ENCODE results near the gene PRKG1. TPM values are rescaled to one million over a fixed set of nuclear protein-coding genes. Genes with fewer than 3 reads are reported as not detected.
"Not testable (repeated sequence)": the region's sequence is repeated elsewhere in the genome, so short reads cannot be mapped to it uniquely, and the experiment has no call there.

The PRKG1 gene
- polyA plus RNA-seq, 3 donors = not detected

DNA sequence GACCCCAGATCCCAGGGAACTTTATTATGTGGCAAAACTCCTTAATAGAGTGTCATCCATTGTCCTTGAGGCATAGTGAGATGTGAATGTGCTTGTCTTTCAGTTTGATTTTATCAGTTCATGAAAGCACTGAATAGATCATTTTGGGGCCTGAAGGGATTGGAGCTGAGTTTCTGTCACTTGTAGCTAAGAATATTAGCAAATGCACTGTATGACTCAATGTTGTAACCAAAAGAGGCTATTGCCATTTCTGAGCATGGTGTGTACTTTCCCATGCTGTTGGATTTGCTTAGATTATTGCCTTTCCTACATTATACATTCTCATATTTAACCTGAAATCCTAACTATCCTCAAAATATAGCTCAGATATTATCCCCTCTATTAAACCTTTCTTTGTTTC is 130.4 kb downstream of the PRKG1 start:
- H3K9ac ChIP-seq (ENCODE audit: insufficient read depth, low read length, poor library complexity, severe bottlenecking) = no peak overlapping the region
- no peaks in the 10 kb centered on the region for H3K27me3 ChIP-seq (ENCODE audit: control insufficient read depth in 2 of 2, insufficient read depth in 2 of 2, low read length in 2 of 2)
- DNase-seq = no peak
- H3K4me1 Mint-ChIP-seq = no peaks in the 10 kb centered on the region
- no peak overlapping the region for H3K4me3 Mint-ChIP-seq
- no peak overlapping the region for H2AFZ ChIP-seq (ENCODE audit: insufficient read depth, low read depth, low read length, poor library complexity, severe bottlenecking)
- no peaks in the 10 kb centered on the region for H3K4me1 ChIP-seq (ENCODE audit: control insufficient read depth in 1 of 2, insufficient read depth in 2 of 2, low read length in 2 of 2)
- no peak overlapping the region for H3K4me3 ChIP-seq (replicated peaks in 1 of 3; ENCODE audit: low read depth in 2 of 3, low read length in 3 of 3)
- H3K27ac ChIP-seq (ENCODE audit: low read depth in 1 of 2, low read length in 2 of 2) = no peak overlapping the region
- H3K4me2 ChIP-seq (replicated peaks; ENCODE audit: extremely low read depth, low read length, poor library complexity, severe bottlenecking) = no peak overlapping the region
- H4K20me1 ChIP-seq (ENCODE audit: insufficient read depth, low read length) = no peaks in the 10 kb centered on the region
- H3K9me3 Mint-ChIP-seq = peaks cover 0 to 7% (median under 1%) of the 10 kb centered on the region in 7 donors
- no peaks in the 10 kb centered on the region for H3K9me3 ChIP-seq (replicated peaks in 1 of 2; ENCODE audit: control insufficient read depth in 1 of 2, insufficient read depth in 1 of 2, low read length in 2 of 2)
- no peaks in the 10 kb centered on the region for H3K36me3 Mint-ChIP-seq
- no peak overlapping the region for H3K27ac Mint-ChIP-seq
- H3K27me3 Mint-ChIP-seq (ENCODE audit: low read depth in 3 of 3) = peaks cover 0 to 1% (median 0%) of the 10 kb centered on the region in 3 donors
- H3K79me2 ChIP-seq (ENCODE audit: insufficient read depth, low read length) = no peaks in the 10 kb centered on the region
- intact Hi-C loops (cut with micrococcal nuclease) = no loop called here
- H3K36me3 ChIP-seq (replicated peaks in 1 of 2; ENCODE audit: control insufficient read depth in 1 of 2, insufficient read depth in 2 of 2, low read length in 2 of 2) = no peaks in the 10 kb centered on the region
- TF ChIP-seq, protein P1, sequence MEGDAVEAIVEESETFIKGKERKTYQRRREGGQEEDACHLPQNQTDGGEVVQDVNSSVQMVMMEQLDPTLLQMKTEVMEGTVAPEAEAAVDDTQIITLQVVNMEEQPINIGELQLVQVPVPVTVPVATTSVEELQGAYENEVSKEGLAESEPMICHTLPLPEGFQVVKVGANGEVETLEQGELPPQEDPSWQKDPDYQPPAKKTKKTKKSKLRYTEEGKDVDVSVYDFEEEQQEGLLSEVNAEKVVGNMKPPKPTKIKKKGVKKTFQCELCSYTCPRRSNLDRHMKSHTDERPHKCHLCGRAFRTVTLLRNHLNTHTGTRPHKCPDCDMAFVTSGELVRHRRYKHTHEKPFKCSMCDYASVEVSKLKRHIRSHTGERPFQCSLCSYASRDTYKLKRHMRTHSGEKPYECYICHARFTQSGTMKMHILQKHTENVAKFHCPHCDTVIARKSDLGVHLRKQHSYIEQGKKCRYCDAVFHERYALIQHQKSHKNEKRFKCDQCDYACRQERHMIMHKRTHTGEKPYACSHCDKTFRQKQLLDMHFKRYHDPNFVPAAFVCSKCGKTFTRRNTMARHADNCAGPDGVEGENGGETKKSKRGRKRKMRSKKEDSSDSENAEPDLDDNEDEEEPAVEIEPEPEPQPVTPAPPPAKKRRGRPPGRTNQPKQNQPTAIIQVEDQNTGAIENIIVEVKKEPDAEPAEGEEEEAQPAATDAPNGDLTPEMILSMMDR (IDR thresholded peaks at IDR 0.05) = no peak

DNA sequence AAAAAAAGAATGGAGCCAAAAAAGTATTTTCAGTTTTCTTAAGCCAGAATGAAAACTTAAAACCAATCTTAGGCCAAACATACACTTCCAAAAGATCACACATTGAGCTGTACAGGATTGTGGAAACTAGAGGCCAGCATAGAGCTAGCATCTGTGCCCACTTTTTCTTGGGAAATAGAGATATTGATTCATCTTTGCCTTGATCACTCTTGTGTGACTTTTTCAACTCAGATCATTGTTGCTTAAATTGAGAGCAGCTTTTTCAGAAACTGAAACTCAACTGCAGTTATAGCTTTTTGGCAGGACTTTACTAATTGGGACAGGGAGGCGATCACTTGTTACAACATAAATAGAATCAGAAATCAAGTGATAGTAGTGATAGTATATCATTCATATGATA is 132.2 kb downstream of the PRKG1 start:
- DNase-seq = no peak
- no peak overlapping the region for H3K27ac Mint-ChIP-seq
- Histone ChIP-seq H2AFZ (ENCODE audit: insufficient read depth, low read depth, low read length, poor library complexity, severe bottlenecking) (no peak overlapping the region), H3K9me3 (replicated peaks in 1 of 2; ENCODE audit: control insufficient read depth in 1 of 2, insufficient read depth in 1 of 2, low read length in 2 of 2) (no peaks in the 10 kb centered on the region), H3K27me3 (ENCODE audit: control insufficient read depth in 2 of 2, insufficient read depth in 2 of 2, low read length in 2 of 2) (no peaks in the 10 kb centered on the region), H3K79me2 (ENCODE audit: insufficient read depth, low read length) (no peaks in the 10 kb centered on the region), H4K20me1 (ENCODE audit: insufficient read depth, low read length) (no peaks in the 10 kb centered on the region), H3K9ac (ENCODE audit: insufficient read depth, low read length, poor library complexity, severe bottlenecking) (no peak overlapping the region), H3K4me1 (ENCODE audit: control insufficient read depth in 1 of 2, insufficient read depth in 2 of 2, low read length in 2 of 2) (no peaks in the 10 kb centered on the region), H3K36me3 (replicated peaks in 1 of 2; ENCODE audit: control insufficient read depth in 1 of 2, insufficient read depth in 2 of 2, low read length in 2 of 2) (no peaks in the 10 kb centered on the region), H3K4me3 (replicated peaks in 1 of 3; ENCODE audit: low read depth in 2 of 3, low read length in 3 of 3) (no peak overlapping the region), H3K4me2 (replicated peaks; ENCODE audit: extremely low read depth, low read length, poor library complexity, severe bottlenecking) (no peak overlapping the region), H3K27ac (ENCODE audit: low read depth in 1 of 2, low read length in 2 of 2) (no peak overlapping the region)
- TF ChIP-seq, protein P1 (IDR thresholded peaks at IDR 0.05) = no peak
- no peaks in the 10 kb centered on the region for H3K4me1 Mint-ChIP-seq
- H3K27me3 Mint-ChIP-seq (ENCODE audit: low read depth in 3 of 3) = peaks cover 0 to 1% (median under 1%) of the 10 kb centered on the region in 3 donors
- WGBS (ENCODE audit: insufficient coverage) = no CpG with 5 or more reads among the region's 1 CpG
- intact Hi-C loops (cut with micrococcal nuclease) = no loop called here
- no peaks in the 10 kb centered on the region for H3K36me3 Mint-ChIP-seq
- H3K4me3 Mint-ChIP-seq = no peak overlapping the region
- H3K9me3 Mint-ChIP-seq = peaks cover 0 to 5% (median 1%) of the 10 kb centered on the region in 7 donors

DNA sequence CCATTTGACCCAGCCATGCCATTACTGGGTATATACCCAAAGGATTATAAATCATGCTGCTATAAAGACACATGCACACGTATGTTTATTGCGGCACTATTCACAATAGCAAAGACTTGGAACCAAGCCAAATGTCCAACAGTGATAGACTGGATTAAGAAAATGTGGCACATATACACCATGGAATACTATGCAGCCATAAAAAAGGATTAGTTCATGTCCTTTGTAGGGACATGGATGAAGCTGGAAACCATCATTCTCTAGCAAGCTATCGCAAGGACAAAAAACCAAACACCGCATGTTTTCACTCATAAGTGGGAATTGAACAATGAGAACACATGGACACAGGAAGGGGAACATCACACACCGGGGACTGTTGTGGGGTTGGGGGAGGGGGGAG is 138.7 kb downstream of the PRKG1 start:
- H3K4me1 Mint-ChIP-seq; H3K27ac Mint-ChIP-seq; DNase-seq; H3K27ac ChIP-seq (ENCODE audit: low read depth in 1 of 2, low read length in 2 of 2); H3K9me3 ChIP-seq (replicated peaks in 1 of 2; ENCODE audit: control insufficient read depth in 1 of 2, insufficient read depth in 1 of 2, low read length in 2 of 2); H3K36me3 Mint-ChIP-seq; H4K20me1 ChIP-seq (ENCODE audit: insufficient read depth, low read length); H3K36me3 ChIP-seq (replicated peaks in 1 of 2; ENCODE audit: control insufficient read depth in 1 of 2, insufficient read depth in 2 of 2, low read length in 2 of 2); H3K4me2 ChIP-seq (replicated peaks; ENCODE audit: extremely low read depth, low read length, poor library complexity, severe bottlenecking); H3K27me3 Mint-ChIP-seq (ENCODE audit: low read depth in 3 of 3); intact Hi-C loops (cut with micrococcal nuclease); H3K27me3 ChIP-seq (ENCODE audit: control insufficient read depth in 2 of 2, insufficient read depth in 2 of 2, low read length in 2 of 2); H3K9ac ChIP-seq (ENCODE audit: insufficient read depth, low read length, poor library complexity, severe bottlenecking); H3K4me1 ChIP-seq (ENCODE audit: control insufficient read depth in 1 of 2, insufficient read depth in 2 of 2, low read length in 2 of 2); H3K4me3 Mint-ChIP-seq; H3K4me3 ChIP-seq (replicated peaks in 1 of 3; ENCODE audit: low read depth in 2 of 3, low read length in 3 of 3); H3K79me2 ChIP-seq (ENCODE audit: insufficient read depth, low read length); H2AFZ ChIP-seq (ENCODE audit: insufficient read depth, low read depth, low read length, poor library complexity, severe bottlenecking); H3K9me3 Mint-ChIP-seq: not testable (repeated sequence)
- WGBS (ENCODE audit: insufficient coverage) = no CpG with 5 or more reads among the region's 5 CpGs
